ENCODE results near the gene AMIGO3.

DNA sequence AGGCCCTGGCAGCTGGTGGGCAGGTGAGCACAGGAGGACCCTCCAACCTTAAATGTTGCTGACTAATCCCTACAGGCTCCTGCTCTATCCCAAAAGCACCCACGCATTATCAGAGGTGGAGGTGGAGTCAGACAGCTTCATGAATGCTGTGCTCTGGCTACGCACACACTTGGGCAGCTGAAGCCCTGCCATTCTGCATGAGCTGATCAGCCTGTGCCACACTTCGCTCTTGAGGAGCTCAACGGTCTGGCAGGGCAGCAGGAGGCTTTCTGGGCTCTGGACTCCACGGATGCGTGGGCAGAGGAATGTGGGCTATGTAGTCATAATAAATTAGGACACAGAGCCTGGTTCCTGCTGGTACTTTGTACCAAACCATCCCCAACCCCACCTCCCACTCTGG lies 36.3 kb downstream of the AMIGO3 start:
- TF ChIP-seq EZH2 (IDR thresholded peaks at IDR 0.05; ENCODE audit: insufficient read depth, poor library complexity, severe bottlenecking) = no peak
- TF ChIP-seq EZH2phosphoT487 (IDR thresholded peaks at IDR 0.05; ENCODE audit: insufficient read depth, low read depth) = no peak

Measured in GM23248 (cell line).